ENCODE results near the gene ZNF646. TPM values are rescaled to one million over a fixed set of nuclear protein-coding genes. Genes with fewer than 3 reads are reported as not detected.

The ZNF646 gene
- total RNA-seq, 1 donor from 2014 or later: 32.6 TPM

GRCh38 chr16:31032736-31033708 lies 41.2 kb upstream of the ZNF646 start, which contains the start of gene STX4:
STX4 (plus strand) TSS chr16:31033558; CDS start chr16:31033806, 248 bp downstream.
- Mint-ChIP-seq H3K4me3 (ENCODE audit: low read depth) (peak within 1 kb of the TSS; percentile 93), H3K27me3 (no peaks in the 10 kb centered on the region), H3K4me1 (ENCODE audit: low read depth) (peaks cover 5% of the 10 kb centered on the region), H3K9me3 (ENCODE audit: low read depth) (no peaks in the 10 kb centered on the region), H3K36me3 (ENCODE audit: insufficient read depth) (peaks cover 3% of the 10 kb centered on the region), H3K27ac (peak within 1 kb of the TSS; percentile 96)
- peak; percentile 8 for TF ChIP-seq CTCF (IDR thresholded peaks at IDR 0.05; ENCODE audit: unreplicated experiment)
- DNase-seq (ENCODE audit: low spot score, unreplicated experiment): peak; percentile 91

GRCh38 chr16:31033709-31034492 lies 40.3 kb upstream of the ZNF646 start:
- Mint-ChIP-seq H3K4me3 (ENCODE audit: low read depth) (peak overlapping the region; percentile 93), H3K27me3 (no peaks in the 10 kb centered on the region), H3K36me3 (ENCODE audit: insufficient read depth) (peaks cover 3% of the 10 kb centered on the region), H3K9me3 (ENCODE audit: low read depth) (no peaks in the 10 kb centered on the region), H3K27ac (peak overlapping the region; percentile 96), H3K4me1 (ENCODE audit: low read depth) (peaks cover 5% of the 10 kb centered on the region)
- DNase-seq (ENCODE audit: low spot score, unreplicated experiment): peak; percentile 67
- TF ChIP-seq CTCF (IDR thresholded peaks at IDR 0.05; ENCODE audit: unreplicated experiment): no peak

GRCh38 chr16:31036691-31037090 lies 37.5 kb upstream of the ZNF646 start:
- Mint-ChIP-seq H3K27me3 (no peaks in the 10 kb centered on the region), H3K36me3 (ENCODE audit: insufficient read depth) (peaks cover 4% of the 10 kb centered on the region), H3K9me3 (ENCODE audit: low read depth) (no peaks in the 10 kb centered on the region), H3K27ac (no peak overlapping the region), H3K4me3 (ENCODE audit: low read depth) (no peak overlapping the region), H3K4me1 (ENCODE audit: low read depth) (peaks cover 5% of the 10 kb centered on the region)
- TF ChIP-seq CTCF (IDR thresholded peaks at IDR 0.05; ENCODE audit: unreplicated experiment): no peak
- DNase-seq (ENCODE audit: low spot score, unreplicated experiment): no peak

- TF ChIP-seq CTCF (IDR thresholded peaks at IDR 0.05; ENCODE audit: unreplicated experiment): no peak
- Mint-ChIP-seq H3K36me3 (ENCODE audit: insufficient read depth) (peaks cover 5% of the 10 kb centered on the region), H3K9me3 (ENCODE audit: low read depth) (no peaks in the 10 kb centered on the region), H3K4me3 (ENCODE audit: low read depth) (no peak overlapping the region), H3K4me1 (ENCODE audit: low read depth) (peaks cover 2% of the 10 kb centered on the region), H3K27ac (no peak overlapping the region), H3K27me3 (no peaks in the 10 kb centered on the region)
- DNase-seq (ENCODE audit: low spot score, unreplicated experiment): no peak
These were observed 35.2 kb upstream of the ZNF646 start for GRCh38 chr16:31038993-31039392.

- H3K36me3 Mint-ChIP-seq (ENCODE audit: insufficient read depth): peaks cover 3% of the 10 kb centered on the region
- TF ChIP-seq CTCF (IDR thresholded peaks at IDR 0.05; ENCODE audit: unreplicated experiment): no peak
- no peaks in the 10 kb centered on the region for H3K9me3 Mint-ChIP-seq (ENCODE audit: low read depth)
- no peak overlapping the region for H3K4me3 Mint-ChIP-seq (ENCODE audit: low read depth)
- DNase-seq (ENCODE audit: low spot score, unreplicated experiment): no peak
- no peak overlapping the region for H3K27ac Mint-ChIP-seq
- no peaks in the 10 kb centered on the region for H3K4me1 Mint-ChIP-seq (ENCODE audit: low read depth)
- H3K27me3 Mint-ChIP-seq: no peaks in the 10 kb centered on the region
These were observed 31.4 kb upstream of the ZNF646 start for GRCh38 chr16:31042866-31043265.

Data from progenitor cell of endocrine pancreas (in vitro differentiated cells).